ENCODE data around the gene KCNJ15. TPM values are rescaled to one million over a fixed set of nuclear protein-coding genes. Genes with fewer than 3 reads are reported as not detected.

KCNJ15 gene
- total RNA-seq, 1 donor: under 0.01 TPM

GRCh38 chr21:38334866-38335265, 78.1 kb downstream of the KCNJ15 start:
- no peak overlapping the region for H3K4me3 ChIP-seq (ENCODE audit: low read depth, low read length)
- DNase-seq (ENCODE audit: low read depth): no peak
- TF ChIP-seq CTCF (IDR thresholded peaks at IDR 0.05; ENCODE audit: insufficient read depth, low read depth, low read length): no peak

- DNase-seq (ENCODE audit: low read depth): no peak
- H3K4me3 ChIP-seq (ENCODE audit: low read depth, low read length): no peak overlapping the region
- TF ChIP-seq CTCF (IDR thresholded peaks at IDR 0.05; ENCODE audit: insufficient read depth, low read depth, low read length): no peak
These were observed 81.0 kb downstream of the KCNJ15 start for GRCh38 chr21:38337793-38338192.

- DNase-seq (ENCODE audit: low read depth): no peak
- no peak for TF ChIP-seq CTCF (IDR thresholded peaks at IDR 0.05; ENCODE audit: insufficient read depth, low read depth, low read length)
- H3K4me3 ChIP-seq (ENCODE audit: low read depth, low read length): no peak overlapping the region
These were observed 83.3 kb downstream of the KCNJ15 start for GRCh38 chr21:38340131-38340530.

- DNase-seq (ENCODE audit: low read depth): no peak
- no peak for TF ChIP-seq CTCF (IDR thresholded peaks at IDR 0.05; ENCODE audit: insufficient read depth, low read depth, low read length)
- H3K4me3 ChIP-seq (ENCODE audit: low read depth, low read length): no peak overlapping the region
These were observed 84.8 kb downstream of the KCNJ15 start for GRCh38 chr21:38341546-38342012.

GRCh38 chr21:38342739-38343138, 85.9 kb downstream of the KCNJ15 start:
- H3K4me3 ChIP-seq (ENCODE audit: low read depth, low read length): no peak overlapping the region
- no peak for TF ChIP-seq CTCF (IDR thresholded peaks at IDR 0.05; ENCODE audit: insufficient read depth, low read depth, low read length)
- DNase-seq (ENCODE audit: low read depth): peak; percentile 70

- peak; percentile 45 for DNase-seq (ENCODE audit: low read depth)
- TF ChIP-seq CTCF (IDR thresholded peaks at IDR 0.05; ENCODE audit: insufficient read depth, low read depth, low read length): no peak
- no peak overlapping the region for H3K4me3 ChIP-seq (ENCODE audit: low read depth, low read length)
These were observed 86.9 kb downstream of the KCNJ15 start for GRCh38 chr21:38343691-38344090.

GRCh38 chr21:38346286-38346685, 89.5 kb downstream of the KCNJ15 start:
- no peak for DNase-seq (ENCODE audit: low read depth)
- no peak for TF ChIP-seq CTCF (IDR thresholded peaks at IDR 0.05; ENCODE audit: insufficient read depth, low read depth, low read length)
- H3K4me3 ChIP-seq (ENCODE audit: low read depth, low read length): no peak overlapping the region

Measured in fibroblast of villous mesenchyme (primary cell).